HUES48 (cell line): Measurements from ENCODE around the gene ZBTB25.
A peak's percentile ranks its signal among the peaks of the same experiment; 100 is the strongest.

ENCODE experiments used
- H3K27ac ChIP-seq: one replicate; pipeline ENCODE4 v1.7.0; 2013; ENCODE audit warnings: low read depth, low read length, inconsistent platforms
- H3K27me3 ChIP-seq: 2 replicates; pipeline ENCODE4 v1.6.1; 2013; ENCODE audit warnings: mild to moderate bottlenecking, low read length; ENCODE audit not compliant: control insufficient read depth, insufficient read depth
- H3K36me3 ChIP-seq: 2 replicates; pipeline ENCODE4 v1.6.1; 2013; ENCODE audit warnings: low read length; ENCODE audit not compliant: control insufficient read depth, insufficient read depth
- H3K4me1 ChIP-seq: 2 replicates; pipeline ENCODE4 v1.6.1; 2013; ENCODE audit warnings: mild to moderate bottlenecking, low read length; ENCODE audit not compliant: control insufficient read depth, insufficient read depth
- H3K4me3 ChIP-seq: 2 replicates; pipeline ENCODE4 v1.5.1; 2013; ENCODE audit warnings: mild to moderate bottlenecking, low read depth, low read length
- H3K9ac ChIP-seq: 2 replicates; pipeline ENCODE4 v1.6.1; 2013; ENCODE audit warnings: mild to moderate bottlenecking, low read depth, low read length, moderate library complexity
- H3K9me3 ChIP-seq: 2 replicates; pipeline ENCODE4 v1.6.1; 2013; ENCODE audit warnings: low read length; ENCODE audit not compliant: control insufficient read depth, insufficient read depth

The ZBTB25 gene

GRCh38 chr14:64459405-64460136 is 44.1 kb downstream of the ZBTB25 start:
- no peak overlapping the region for H3K27ac ChIP-seq
- no peaks in the 10 kb centered on the region for H3K9me3 ChIP-seq
- H3K9ac ChIP-seq, result no peak overlapping the region
- peaks cover 64% of the 10 kb centered on the region for H3K36me3 ChIP-seq
- H3K27me3 ChIP-seq, result no peaks in the 10 kb centered on the region
- H3K4me1 ChIP-seq, result peaks cover 4% of the 10 kb centered on the region; the same call in 1 of the 2 replicates
- H3K4me3 ChIP-seq, result no peak overlapping the region

- Histone ChIP-seq H3K27ac (no peak overlapping the region), H3K9me3 (no peaks in the 10 kb centered on the region), H3K4me1 (no peaks in the 10 kb centered on the region), H3K4me3 (no peak overlapping the region), H3K36me3 (peaks cover 95% of the 10 kb centered on the region), H3K9ac (no peak overlapping the region), H3K27me3 (no peaks in the 10 kb centered on the region)
These were observed 49.0 kb downstream of the ZBTB25 start for GRCh38 chr14:64454671-64455070.

GRCh38 chr14:64450255-64450654 is 53.4 kb downstream of the ZBTB25 start:
- Histone ChIP-seq H3K4me3 (no peak overlapping the region), H3K36me3 (peaks cover 95% of the 10 kb centered on the region), H3K27ac (no peak overlapping the region), H3K4me1 (no peaks in the 10 kb centered on the region), H3K9ac (no peak overlapping the region), H3K9me3 (no peaks in the 10 kb centered on the region), H3K27me3 (no peaks in the 10 kb centered on the region)

GRCh38 chr14:64447876-64448670 is 55.6 kb downstream of the ZBTB25 start:
- H3K9ac ChIP-seq, result no peak overlapping the region
- no peaks in the 10 kb centered on the region for H3K4me1 ChIP-seq
- H3K27me3 ChIP-seq, result no peaks in the 10 kb centered on the region
- H3K36me3 ChIP-seq, result peaks cover 94% of the 10 kb centered on the region
- H3K9me3 ChIP-seq, result no peaks in the 10 kb centered on the region
- H3K4me3 ChIP-seq, result no peak overlapping the region
- no peak overlapping the region for H3K27ac ChIP-seq

GRCh38 chr14:64444984-64445845 is 58.4 kb downstream of the ZBTB25 start:
- H3K36me3 ChIP-seq, result peaks cover 95% of the 10 kb centered on the region
- H3K4me1 ChIP-seq, result no peaks in the 10 kb centered on the region
- H3K9ac ChIP-seq, result no peak overlapping the region
- no peak overlapping the region for H3K4me3 ChIP-seq
- no peaks in the 10 kb centered on the region for H3K27me3 ChIP-seq
- H3K27ac ChIP-seq, result peak overlapping the region; percentile 62
- no peaks in the 10 kb centered on the region for H3K9me3 ChIP-seq

GRCh38 chr14:64444140-64444539 is 59.5 kb downstream of the ZBTB25 start:
- H3K27me3 ChIP-seq, result no peaks in the 10 kb centered on the region
- no peaks in the 10 kb centered on the region for H3K4me1 ChIP-seq
- no peak overlapping the region for H3K4me3 ChIP-seq
- no peak overlapping the region for H3K9ac ChIP-seq
- H3K9me3 ChIP-seq, result no peaks in the 10 kb centered on the region
- H3K36me3 ChIP-seq, result peaks cover 93% of the 10 kb centered on the region
- H3K27ac ChIP-seq, result no peak overlapping the region

- no peaks in the 10 kb centered on the region for H3K4me1 ChIP-seq
- no peak overlapping the region for H3K9ac ChIP-seq
- no peak overlapping the region for H3K27ac ChIP-seq
- H3K4me3 ChIP-seq, result no peak overlapping the region
- H3K9me3 ChIP-seq, result no peaks in the 10 kb centered on the region
- H3K36me3 ChIP-seq, result peaks cover 93% of the 10 kb centered on the region
- no peaks in the 10 kb centered on the region for H3K27me3 ChIP-seq
These were observed 61.2 kb downstream of the ZBTB25 start for GRCh38 chr14:64442300-64442988.

GRCh38 chr14:64440494-64440893 is 63.1 kb downstream of the ZBTB25 start:
- no peak overlapping the region for H3K4me3 ChIP-seq
- H3K27ac ChIP-seq, result no peak overlapping the region
- no peaks in the 10 kb centered on the region for H3K27me3 ChIP-seq
- H3K4me1 ChIP-seq, result no peaks in the 10 kb centered on the region
- no peaks in the 10 kb centered on the region for H3K9me3 ChIP-seq
- H3K9ac ChIP-seq, result no peak overlapping the region
- H3K36me3 ChIP-seq, result peaks cover 95% of the 10 kb centered on the region

- H3K27me3 ChIP-seq, result no peaks in the 10 kb centered on the region
- peak overlapping the region; percentile 68 for H3K27ac ChIP-seq
- H3K9ac ChIP-seq, result no peak overlapping the region
- no peaks in the 10 kb centered on the region for H3K4me1 ChIP-seq
- no peaks in the 10 kb centered on the region for H3K9me3 ChIP-seq
- H3K36me3 ChIP-seq, result peaks cover 94% of the 10 kb centered on the region
- no peak overlapping the region for H3K4me3 ChIP-seq
These were observed 64.5 kb downstream of the ZBTB25 start for GRCh38 chr14:64439141-64439540.

GRCh38 chr14:64438181-64438841 is 65.3 kb downstream of the ZBTB25 start:
- H3K27ac ChIP-seq, result peak overlapping the region; percentile 68
- no peaks in the 10 kb centered on the region for H3K9me3 ChIP-seq
- peaks cover 94% of the 10 kb centered on the region for H3K36me3 ChIP-seq
- no peaks in the 10 kb centered on the region for H3K27me3 ChIP-seq
- no peak overlapping the region for H3K4me3 ChIP-seq
- no peak overlapping the region for H3K9ac ChIP-seq
- H3K4me1 ChIP-seq, result no peaks in the 10 kb centered on the region
